GM12875 (cell line): ENCODE results near the gene ANKRD17.
"Not testable (repeated sequence)": the region's sequence is repeated elsewhere in the genome, so short reads cannot be mapped to it uniquely, and the experiment has no call there.

Experiments
- H3K4me3 ChIP-seq: one replicate; pipeline ENCODE4 v1.5.1; 2011; ENCODE audit warnings: low read depth, low read length, control low read depth
- TF ChIP-seq, protein P1 (sequence below): IDR thresholded peaks from 2 replicates; pipeline ENCODE4 v1.5.1; 2011; ENCODE audit warnings: low read depth, mild to moderate bottlenecking, control low read depth, inconsistent platforms, low read length, moderate library complexity, borderline replicate concordance; ENCODE audit not compliant: insufficient read depth

ANKRD17 gene

DNA sequence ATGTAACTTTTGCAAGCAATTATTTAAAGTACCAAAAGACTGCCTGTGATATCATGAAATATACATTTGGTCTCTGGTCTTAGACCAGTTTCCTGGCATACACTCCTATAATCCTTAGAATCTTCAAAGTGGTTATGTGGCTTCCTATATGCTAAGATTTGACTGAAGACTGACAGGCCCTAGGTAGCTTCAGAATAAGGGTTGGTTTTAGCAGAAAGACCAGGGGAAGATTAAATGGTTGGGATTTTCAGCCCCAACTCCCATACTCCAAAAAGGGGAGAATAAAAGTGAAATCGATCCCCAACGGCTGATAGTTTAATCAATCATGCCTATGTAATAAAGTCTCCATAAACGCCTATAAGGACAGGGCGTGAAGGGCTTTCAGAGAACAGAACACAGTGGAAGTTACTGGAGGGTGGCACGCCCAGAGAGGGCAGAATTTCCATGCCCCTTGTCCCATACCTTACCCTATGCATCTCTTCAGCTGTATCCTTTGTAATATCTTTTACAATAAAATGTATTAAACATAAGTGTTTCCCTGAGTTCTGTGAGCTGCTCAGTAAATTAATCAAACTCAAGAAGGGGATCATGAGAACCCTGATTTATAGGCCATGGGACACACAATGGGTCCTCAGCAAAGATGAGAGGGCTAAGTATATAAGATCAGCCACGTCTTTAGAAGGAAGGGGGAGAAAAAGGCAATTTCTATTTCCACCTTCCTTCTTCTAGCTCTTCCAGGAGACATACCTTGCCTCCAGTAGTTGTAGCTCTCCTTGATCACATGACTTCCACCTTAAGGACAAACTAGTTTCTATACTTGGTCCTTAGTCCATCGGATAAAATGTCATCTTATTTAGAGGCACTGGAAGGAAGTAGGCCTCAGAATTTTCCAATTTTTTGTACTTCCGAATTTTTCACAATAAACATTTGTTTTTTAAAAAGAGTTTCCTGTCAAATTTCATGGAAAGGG is 26.8 kb downstream of the ANKRD17 start:
- TF ChIP-seq, protein P1, sequence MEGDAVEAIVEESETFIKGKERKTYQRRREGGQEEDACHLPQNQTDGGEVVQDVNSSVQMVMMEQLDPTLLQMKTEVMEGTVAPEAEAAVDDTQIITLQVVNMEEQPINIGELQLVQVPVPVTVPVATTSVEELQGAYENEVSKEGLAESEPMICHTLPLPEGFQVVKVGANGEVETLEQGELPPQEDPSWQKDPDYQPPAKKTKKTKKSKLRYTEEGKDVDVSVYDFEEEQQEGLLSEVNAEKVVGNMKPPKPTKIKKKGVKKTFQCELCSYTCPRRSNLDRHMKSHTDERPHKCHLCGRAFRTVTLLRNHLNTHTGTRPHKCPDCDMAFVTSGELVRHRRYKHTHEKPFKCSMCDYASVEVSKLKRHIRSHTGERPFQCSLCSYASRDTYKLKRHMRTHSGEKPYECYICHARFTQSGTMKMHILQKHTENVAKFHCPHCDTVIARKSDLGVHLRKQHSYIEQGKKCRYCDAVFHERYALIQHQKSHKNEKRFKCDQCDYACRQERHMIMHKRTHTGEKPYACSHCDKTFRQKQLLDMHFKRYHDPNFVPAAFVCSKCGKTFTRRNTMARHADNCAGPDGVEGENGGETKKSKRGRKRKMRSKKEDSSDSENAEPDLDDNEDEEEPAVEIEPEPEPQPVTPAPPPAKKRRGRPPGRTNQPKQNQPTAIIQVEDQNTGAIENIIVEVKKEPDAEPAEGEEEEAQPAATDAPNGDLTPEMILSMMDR, result no peak
- no peak overlapping the region for H3K4me3 ChIP-seq

DNA sequence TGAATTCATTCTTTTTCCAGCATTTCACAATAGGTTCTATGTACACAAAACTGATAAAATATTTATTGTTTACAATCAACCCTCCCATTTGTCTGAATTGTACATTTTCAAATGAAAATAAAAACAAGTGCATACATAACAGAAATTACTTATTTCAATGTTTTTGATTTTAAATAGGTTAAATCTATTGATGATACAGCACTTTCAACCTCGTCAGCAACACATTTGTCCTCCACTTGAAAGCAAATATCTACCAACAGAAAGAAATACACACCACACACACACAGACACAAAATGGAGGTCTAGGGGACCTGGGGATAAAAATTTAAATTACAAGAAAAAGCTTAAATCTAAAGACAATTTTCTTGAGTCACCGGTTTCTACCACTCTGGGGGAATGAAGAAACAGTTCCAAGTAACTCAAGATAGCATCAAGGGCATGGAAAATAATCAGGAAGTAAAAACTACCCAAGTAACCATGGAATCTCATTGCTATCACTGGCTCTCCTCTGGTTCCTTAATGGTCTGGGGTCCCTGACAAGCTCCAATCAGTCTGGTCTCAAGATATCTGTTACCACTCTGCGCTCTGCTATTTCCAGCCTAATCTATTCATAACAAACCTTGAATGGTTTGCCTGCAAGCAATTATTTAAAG is 27.6 kb downstream of the ANKRD17 start:
- TF ChIP-seq, protein P1, result no peak
- H3K4me3 ChIP-seq, result no peak overlapping the region

DNA sequence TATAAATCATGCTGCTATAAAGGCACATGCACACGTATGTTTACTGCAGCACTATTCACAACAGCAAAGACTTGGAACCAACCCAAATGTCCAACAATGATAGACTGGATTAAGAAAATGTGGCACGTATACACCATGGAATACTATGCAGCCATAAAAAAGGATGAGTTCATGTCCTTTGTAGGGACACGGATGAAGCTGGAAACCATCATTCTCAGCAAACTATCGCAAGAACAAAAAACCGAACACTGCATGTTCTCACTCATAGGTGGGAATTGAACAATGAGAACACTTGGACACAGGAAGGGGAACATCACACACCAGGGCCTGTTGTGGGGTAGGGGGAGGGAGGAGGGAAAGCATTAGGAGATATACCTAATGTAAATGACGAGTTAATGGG is 29.8 kb downstream of the ANKRD17 start:
- H3K4me3 ChIP-seq, result not testable (repeated sequence)

DNA sequence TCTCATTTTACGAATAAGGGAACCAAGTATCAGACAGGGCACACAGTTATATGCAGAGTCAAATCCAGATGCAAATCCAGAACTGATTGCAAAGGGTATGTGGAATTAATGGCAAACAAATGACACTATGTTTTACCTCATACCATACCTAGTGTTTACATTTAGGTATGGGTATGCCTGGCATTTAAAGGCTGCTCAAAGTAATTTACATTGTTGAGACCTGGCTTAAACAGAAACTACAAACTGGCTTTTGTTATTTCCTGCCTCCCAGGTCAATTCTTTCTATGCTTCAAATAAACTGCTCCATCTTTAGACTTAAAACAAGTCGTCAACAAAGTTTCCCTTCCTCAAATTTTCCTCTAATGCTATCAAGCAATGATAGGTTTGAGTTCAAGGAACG is 33.7 kb downstream of the ANKRD17 start:
- H3K4me3 ChIP-seq, result no peak overlapping the region
- TF ChIP-seq, protein P1, result no peak

DNA sequence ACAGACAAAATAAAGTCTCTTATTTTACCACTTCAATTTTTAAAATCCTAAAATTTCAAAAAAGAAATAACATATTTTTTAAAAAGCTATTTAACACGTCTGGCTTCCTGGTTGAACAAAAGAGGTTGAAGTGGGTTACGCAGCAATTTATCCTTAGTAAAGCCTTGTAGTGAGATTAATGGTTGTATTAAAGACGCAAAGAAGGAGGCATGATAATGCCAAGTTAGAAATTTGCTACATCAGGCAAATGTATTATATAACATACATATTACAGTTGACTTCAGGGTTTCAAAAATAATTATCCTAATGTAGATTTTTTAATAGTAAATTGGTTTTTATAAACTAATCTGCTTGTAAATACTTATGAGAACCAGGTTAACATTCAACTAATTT is 35.3 kb downstream of the ANKRD17 start:
- TF ChIP-seq, protein P1, result no peak
- H3K4me3 ChIP-seq, result no peak overlapping the region

DNA sequence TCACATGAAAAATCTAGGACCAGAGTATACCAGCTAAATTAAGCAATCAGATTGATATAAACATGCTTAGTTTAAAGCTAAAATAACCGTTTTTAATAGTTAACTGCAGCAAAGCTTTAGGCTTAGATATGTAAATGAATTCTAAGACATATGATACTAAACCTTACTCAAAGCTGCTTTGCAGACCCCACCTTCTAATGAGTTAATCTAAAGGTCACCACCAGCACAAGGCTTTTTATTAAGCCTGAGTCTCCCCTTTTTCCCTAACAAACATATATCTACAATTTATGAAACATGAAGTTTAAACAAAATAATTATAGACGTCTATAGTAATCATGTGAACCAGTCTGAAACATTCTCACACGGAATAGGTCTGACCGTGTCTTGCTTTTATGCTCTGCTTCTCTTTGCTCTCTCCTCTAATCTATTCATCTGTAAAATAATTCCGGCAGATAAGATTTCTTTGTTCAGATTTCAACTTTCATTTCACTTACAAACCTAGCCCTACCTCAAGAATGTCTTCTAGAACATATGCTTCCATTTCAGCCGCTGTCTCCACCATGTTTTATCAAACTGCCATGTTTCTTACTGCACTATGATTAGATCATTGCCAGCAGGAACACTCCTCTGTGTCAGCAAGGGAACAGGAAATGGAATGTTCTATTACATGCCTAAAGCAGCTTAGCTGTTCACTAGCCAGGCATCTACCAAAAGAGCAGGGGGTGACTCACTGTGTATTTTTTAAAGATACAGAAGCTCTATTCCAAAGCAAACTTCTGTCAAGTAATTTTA is 35.9 kb downstream of the ANKRD17 start:
- TF ChIP-seq, protein P1, result no peak

DNA sequence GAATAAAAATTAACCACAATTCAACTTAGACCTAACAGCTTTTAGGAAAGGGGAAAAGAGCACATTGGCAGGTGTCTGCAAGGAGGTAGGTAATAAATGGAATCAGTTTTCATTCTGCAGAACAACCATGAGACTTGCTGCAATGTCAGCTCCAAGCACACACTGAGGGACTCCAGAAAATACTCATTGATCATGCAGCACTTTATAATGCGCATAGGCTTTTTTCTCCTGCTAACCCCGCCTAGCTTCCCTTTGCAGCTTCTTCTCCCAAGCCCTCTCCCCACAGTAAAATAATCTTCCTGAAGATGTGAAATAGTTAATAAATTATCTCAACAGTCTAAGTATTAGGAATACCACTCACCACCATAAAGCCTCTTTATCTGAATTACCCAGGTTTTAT is 36.9 kb downstream of the ANKRD17 start:
- H3K4me3 ChIP-seq, result no peak overlapping the region

More for the DNA sequence above, 35.9 kb downstream of the ANKRD17 start:
- peak overlapping the region; percentile 33 for H3K4me3 ChIP-seq

More for the DNA sequence above, 36.9 kb downstream of the ANKRD17 start:
- TF ChIP-seq, protein P1, result no peak
